Stimulated activated CD8-positive, alpha-beta memory T cell treated with anti-CD3 and anti-CD28 coated beads, Interleukin-4, amount 100 ng/mL, for 24 hours (primary cell): ENCODE data around the gene CRISPLD2.

Source experiments
- DNase-seq: peaks from one replicate; pipeline ENCODE4 v3.0.0-alpha.2; 2020; ENCODE audit warnings: low read depth

CRISPLD2 gene, protein sequence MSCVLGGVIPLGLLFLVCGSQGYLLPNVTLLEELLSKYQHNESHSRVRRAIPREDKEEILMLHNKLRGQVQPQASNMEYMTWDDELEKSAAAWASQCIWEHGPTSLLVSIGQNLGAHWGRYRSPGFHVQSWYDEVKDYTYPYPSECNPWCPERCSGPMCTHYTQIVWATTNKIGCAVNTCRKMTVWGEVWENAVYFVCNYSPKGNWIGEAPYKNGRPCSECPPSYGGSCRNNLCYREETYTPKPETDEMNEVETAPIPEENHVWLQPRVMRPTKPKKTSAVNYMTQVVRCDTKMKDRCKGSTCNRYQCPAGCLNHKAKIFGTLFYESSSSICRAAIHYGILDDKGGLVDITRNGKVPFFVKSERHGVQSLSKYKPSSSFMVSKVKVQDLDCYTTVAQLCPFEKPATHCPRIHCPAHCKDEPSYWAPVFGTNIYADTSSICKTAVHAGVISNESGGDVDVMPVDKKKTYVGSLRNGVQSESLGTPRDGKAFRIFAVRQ

DNA sequence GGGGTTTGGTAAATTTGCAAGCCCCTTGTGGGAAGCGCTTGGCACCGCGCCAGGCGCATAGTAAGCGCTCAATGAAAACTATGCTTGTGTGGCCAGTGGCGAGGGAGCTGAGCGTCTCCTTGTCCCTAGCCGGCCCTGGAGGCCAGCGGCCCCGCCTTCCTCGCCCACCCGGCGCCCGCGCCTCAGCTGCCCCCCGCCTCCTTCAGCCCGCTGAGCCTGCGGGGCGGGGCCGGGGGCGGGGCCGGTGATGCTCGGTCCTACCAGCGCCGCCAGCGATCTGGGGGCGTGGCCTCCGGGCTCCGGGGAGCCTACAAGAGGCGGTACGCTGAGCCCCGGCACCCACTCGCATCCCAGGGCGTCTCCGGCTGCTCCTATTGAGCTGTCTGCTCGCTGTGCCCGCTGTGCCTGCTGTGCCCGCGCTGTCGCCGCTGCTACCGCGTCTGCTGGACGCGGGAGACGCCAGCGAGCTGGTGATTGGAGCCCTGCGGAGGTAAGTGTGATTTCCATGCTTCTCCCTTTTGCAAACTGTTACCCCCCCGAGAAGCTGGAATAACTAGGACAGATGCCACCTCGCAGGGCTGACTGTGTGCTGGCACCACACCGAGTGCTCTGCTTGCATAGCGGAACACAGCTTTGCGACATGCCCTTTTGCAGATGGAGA lies at the start of gene CRISPLD2:
TSS of gene CRISPLD2 (plus strand) at position 342 of the 661 bp plus-strand sequence. CDS start 18,511 bp downstream, outside the sequence.
- peak; percentile 82 for DNase-seq

DNA sequence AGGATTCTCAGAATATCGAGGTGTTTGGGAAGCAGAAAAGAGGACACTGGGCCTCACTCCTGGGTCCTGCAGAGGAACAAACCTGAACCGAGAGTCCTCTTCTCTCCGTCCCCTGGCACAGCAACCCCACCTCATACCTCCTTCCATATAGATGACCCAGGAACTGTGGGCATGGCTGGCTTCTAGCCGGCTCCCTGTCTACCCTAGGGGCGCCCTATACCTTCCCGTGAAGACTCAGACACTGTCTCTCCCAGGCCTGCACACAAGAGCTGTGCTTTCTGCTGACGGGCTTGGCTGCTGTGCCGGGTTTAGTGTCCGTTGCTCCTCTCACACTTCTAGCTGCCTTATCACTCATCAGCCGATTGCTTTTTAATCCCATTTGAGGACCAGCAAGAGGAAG lies 46.5 kb upstream of the CRISPLD2 start:
- DNase-seq = no peak

DNA sequence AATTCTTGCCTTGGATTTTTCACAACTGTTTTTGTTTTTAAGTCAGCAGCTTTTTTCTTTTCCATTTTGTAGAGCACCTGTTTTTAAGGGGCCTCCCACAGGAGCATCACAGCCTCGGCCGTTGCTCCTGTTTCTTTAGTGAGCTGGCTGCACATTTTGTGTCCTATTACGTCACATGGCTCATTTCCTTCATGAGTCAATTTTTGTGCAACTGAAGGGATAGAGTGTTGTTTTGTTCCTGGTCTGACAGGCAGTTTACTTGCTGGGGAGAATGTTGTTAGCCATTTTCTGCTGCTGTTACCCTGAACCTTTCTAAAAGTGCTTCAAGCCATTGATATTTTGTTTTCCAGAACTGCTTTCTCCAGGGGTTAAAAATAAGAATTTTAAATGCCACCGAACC lies 45.0 kb upstream of the CRISPLD2 start:
- no peak for DNase-seq

DNA sequence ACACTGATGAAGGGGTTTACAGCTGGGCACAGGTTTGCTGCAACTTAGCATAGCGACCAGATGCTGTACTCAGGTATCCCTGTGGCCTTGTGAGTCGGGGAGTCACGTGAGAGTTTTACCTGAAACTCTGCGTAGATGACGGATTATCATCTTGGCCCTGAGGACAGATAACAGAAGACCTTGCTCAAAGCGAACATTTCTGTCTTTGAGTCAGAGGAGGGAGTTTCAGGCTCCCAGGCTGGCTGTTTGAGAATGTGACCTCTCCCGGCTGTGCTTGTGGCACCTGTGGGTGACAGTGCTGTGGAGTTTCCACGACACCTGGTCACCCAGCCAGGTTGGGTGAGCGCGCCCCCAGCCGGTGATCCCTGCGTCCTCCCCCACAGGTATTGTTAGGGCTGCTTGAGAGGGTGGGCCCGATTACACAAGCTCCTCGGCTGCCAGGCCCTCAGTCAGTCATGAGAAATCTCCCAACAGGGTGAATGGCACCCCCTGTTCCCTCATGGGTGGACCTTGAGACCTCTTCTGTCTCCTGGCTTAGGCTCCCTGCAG lies 44.4 kb upstream of the CRISPLD2 start:
- no peak for DNase-seq

DNA sequence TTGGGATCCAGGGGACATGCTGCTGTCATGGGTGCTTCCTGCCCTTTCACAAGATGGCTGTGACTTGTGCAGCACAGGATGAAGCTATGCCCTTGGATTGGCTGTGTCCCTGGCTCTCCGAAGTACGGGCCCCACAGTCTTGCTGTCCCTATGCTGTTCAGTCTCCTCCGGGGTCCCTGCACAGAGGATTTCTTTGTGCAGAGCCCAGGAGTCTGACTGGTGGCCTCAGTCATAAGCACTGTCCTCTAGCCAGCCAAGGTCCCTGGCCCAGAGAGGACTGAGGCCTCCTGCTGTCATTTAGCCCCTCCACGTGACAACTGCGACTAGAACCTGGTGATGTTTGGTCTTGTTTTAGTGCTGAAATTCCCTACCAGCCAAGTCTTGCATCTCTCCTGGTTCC lies 42.4 kb upstream of the CRISPLD2 start:
- no peak for DNase-seq

DNA sequence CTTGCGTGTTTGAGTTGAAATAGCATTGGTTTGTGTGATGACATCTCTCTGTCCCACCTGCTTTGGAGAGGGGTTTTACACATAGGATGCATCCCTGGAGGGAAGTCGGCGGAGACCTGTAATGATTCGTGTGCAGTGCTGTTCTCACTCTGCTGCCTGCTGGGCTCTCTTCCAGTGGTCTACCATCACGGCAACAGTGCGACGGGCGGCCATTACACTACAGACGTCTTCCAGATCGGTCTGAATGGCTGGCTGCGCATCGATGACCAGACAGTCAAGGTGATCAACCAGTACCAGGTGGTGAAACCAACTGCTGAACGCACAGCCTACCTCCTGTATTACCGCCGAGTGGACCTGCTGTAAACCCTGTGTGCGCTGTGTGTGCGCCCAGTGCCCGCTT lies 41.1 kb upstream of the CRISPLD2 start:
- no peak for DNase-seq

DNA sequence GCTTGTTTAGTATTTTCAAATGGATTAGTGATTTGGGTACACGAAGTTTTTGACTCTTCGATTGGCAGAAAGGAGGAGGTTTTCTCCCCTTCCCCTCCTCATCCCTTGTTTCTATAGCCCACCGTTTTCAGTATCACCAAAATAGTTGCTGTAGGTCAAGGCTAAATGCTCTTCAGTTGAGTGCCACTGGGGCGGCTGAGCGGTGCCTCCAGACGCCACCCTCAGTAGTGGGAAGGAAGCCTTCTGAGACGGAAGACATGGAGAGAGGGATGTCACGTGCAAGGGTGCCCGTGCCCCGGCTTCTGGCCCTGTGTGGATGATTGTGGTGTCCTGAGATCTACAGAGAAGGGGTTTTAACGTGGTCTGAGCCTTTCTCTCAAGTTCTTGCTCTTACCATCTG lies 39.7 kb upstream of the CRISPLD2 start:
- DNase-seq = no peak

DNA sequence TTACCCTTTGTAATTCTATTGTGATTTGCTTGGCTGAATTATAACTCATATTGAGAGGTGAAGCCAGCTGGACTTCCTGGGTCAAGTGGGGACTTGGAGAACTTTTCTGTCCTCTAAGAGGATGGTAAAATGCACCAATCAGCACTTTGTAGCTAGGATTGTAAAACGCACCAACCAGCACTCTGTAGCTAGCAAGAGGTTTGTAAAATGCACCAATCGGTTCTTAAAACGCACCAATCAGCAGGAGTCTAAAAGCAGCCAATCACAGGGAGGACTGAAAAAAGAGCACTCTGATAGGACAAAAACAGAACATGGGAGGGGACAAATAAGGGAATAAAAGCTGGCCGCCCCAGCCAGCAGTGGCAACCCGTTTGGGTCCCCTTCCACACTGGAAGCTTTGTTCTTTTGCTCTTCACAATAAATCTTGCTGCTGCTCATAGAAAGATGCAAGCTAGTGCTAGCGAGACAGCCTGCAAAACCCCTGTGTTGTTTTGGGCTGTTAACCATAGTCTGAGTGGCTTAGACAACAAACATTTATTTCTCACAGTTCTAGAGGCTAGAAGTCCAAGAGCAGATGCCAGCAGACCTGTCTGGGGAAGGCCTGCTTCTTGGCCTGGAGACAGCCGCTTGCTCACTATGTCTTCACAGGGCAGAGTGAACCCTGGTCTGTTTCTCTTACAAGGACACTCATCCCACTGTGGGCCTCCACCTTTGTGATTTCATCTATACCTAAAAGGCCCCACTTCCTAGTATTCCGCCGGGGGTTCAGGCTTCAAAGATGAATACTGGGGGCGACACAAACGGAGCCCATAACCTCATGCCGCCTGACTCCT lies 39.0 kb upstream of the CRISPLD2 start:
- DNase-seq = no peak

DNA sequence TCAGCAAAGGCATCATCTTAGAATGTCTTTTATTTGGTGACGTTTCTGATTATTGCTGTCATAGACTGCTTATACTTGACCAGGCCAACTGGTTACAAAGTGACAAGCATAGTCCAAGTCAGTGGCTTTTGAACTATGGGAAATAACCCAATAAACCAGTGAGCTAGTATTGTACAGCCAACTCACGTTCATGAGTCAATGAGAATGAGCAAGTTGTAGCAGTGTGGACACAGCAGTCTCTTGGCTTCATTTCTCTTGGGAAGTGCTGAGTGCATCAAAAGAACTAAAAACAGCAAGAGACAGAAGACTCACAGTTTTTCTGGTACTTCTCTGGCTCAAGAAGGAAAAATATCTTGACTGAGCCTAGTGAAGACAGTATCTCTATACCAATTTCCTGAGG lies 36.9 kb upstream of the CRISPLD2 start:
- DNase-seq = no peak

DNA sequence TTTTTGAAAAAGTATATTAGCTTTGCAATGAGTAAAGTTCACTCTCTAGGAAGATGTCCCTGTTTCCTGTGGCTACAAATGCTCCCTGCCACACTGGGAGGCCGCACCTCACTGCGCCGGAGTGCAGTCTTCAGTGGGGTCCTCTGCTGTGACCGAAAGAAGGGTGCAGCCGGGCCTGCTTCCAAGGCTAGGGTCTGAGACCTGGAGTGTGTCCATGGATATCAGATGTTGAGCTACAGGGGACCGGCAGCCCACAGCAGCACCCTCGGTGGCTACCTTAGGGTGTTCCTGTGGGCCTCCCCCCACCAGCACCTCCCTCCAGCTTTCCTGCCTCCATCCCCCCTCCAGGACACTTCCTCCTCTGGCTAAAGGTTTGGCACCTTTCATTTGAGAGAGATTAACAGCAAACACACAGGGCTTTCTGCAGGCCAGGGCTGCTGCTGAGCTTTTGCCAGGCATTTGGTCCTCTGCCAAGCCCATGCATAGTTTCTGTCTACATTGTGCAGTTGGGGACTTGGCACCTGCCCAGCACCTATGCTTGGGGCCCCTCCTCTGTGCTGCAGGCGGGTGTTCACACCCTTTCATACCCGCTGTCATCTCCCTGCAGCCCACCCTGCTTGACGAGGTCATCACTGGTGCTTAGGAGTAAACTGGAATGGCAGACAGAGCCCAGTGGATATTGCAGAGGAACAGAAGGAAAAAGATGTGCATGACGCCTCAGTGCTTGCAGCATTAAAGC lies 33.8 kb upstream of the CRISPLD2 start:
- no peak for DNase-seq

DNA sequence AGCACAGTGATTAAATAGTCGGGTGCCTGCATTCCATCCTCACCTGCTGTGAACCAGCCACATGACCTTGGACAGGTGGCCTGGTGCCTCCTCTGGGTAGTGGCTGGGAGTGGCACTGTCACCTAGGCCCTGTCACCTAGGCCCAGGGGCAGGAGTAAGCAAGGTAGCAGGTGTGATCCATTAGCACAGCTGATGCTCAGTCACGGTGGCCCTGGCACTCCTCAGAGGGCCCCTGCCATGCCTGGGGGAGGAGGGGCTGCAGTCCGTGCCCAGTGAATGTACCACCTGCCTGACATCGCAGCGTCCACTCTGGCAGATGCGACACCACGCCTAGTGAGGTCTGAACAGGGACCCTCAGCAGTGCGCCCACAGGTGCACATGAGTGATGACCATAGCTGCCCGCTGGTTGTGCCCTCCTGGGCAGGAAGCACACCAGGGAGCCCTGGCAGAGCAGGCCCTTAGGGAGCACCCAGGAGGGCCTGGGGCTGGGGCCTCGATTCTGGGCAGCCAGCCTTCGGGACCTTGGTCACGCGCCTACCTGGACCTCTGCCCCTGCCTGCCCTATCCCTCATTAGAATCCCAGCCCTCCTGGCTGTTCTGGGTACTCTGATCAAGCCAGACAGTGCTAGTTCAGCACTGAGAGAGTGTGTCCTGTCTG lies 33.1 kb upstream of the CRISPLD2 start:
- no peak for DNase-seq

DNA sequence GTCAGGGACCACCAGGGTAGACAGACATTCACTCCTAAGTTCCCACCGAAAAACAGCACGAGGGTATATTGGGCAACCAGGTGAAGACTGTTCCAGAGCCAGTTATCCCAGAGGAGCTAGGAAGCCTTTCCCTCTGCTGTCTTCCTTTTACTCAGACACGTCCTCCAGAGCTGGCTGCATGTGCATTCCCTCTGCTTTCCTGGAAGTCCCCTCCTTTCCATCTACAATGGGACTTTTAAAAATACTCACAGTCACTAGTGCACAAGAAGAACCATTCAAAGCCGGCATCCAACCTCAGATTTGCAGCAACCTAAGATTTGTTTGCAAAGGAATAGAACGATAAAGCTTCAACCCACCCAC lies 32.5 kb upstream of the CRISPLD2 start:
- no peak for DNase-seq

DNA sequence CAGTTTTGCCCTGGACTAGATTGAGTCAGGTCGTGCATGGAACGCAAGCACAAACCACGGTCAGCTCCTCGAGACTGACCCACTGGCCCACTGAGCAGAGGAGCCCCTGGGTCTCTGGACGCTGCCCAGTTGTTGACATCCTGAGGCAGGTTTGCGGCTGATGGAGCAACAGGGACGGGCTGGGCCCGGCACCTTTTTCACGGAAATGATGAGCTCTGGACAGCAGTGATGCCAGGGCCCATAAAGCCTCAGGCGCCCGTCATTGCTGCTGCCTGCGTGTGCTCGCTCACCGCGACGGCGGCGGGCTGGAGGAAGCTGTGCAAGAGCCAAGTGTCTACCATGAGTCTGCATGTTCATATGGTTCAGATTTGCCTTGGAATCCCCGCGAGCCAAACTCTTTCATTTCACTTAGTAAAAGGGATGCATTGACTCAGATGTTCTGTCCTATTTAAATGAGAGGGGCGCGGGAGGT lies 30.8 kb upstream of the CRISPLD2 start:
- no peak for DNase-seq

DNA sequence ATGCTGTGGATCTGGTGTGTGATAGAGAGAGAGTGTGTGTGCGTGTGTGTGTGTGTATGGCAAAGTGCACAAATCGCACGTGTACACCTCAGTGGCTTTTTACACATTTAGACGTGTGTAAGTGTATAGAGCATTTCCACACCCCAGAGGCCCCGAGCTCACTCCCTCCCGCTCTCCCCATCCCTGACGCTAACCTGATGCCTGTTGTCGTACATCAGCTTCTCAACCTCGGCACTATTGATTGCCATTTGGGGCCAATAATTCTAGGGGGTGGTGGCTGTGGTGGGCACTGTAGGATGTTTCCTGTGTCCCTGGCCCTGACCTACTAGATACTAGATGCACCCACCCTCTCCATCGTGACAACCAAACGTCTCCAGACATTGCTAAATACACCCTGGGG lies 30.4 kb upstream of the CRISPLD2 start:
- DNase-seq = no peak

DNA sequence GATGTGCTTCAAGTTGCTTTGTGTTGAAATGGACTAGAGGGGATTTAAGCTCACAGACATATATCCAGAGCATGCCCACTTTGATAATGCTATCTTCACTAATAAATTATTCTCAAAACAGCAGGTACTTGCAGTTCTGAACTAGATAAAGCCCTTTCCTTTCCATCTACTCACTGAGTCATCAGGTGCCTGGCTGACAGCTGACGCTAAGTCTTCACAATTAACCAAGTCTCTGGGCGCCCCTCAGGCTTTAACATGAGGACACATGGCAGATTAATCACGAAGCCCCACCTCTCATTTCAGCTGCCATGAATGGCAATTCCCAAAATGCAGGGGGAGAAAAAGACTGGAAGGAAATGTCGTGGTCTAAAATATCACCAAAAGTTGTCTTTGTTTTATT lies 29.5 kb upstream of the CRISPLD2 start:
- no peak for DNase-seq

DNA sequence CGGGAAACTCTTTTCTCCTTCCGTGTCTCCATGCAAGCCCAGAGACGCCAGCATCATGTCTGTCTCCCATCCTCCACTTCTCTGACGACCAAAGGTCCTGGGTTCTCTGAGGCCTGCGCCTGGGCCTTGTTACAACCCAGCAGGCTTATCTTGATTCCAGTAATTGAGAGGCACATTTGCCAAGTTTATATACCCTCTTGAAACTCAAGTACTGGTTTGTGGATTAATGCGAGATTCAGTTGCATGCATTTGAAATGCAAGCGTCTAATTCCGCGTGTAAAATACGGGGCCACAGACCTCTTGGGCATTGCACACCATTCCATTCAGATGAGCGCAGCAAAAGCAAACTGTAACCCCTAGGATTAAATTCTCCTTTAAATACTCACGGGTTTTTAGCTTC lies 28.7 kb upstream of the CRISPLD2 start:
- no peak for DNase-seq

DNA sequence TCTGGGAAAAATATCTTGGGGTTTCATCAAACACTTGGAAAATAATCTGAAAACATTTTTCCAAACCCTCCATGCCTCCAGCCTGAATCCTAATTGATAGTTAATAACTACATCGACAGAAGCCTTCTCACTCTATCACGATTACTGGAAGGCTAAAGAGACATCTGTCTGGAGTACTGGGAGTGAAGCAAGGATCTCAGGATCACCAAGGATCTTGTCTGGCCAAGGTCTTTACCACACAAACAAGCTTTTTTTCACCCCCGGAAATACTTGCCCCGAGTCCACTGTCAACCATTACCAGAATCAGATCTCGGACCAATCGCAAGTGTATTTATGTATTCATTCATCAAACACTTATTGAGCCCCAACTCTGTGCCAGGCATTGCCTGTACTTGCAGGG lies 28.3 kb upstream of the CRISPLD2 start:
- DNase-seq = no peak

DNA sequence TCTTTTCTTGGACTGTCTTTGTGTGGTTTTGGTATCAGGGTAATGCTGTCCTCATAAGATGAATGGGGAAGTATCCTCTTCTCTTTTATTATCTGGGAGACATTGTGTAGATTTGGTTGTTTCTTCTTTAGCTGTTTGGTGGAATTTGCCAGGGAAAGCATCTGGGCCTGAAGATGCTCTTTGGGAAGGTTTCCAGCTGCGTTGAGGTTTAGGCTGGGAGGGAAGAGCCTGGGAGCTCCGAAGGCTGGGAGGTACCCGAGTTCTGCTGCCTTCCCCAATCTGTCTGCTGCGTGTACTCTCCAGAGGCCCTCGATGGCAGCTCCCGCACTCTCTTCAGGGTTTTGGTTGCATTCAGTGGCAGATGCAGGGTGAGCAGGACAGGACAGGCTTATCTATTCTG lies 25.6 kb upstream of the CRISPLD2 start:
- no peak for DNase-seq

DNA sequence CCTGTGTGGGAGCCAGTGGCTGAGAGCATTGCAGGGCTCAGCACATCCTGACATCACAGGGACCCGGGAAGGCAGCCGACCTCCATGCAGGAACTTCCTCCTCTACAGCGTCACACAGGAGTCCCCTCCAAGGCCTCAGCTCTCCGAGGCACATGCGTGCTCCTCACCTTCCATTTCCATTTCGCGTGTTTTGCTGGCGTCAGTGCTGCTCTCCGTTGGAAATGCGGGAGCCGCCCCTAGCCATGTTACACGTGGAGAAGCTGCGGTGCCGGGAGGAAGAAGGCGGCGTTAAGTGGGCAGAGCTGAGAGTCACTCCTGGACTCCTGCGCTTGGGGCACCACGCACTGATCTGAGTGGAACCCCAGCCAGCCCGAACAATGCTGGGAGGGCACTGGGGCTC lies 25.2 kb upstream of the CRISPLD2 start:
- DNase-seq = no peak

DNA sequence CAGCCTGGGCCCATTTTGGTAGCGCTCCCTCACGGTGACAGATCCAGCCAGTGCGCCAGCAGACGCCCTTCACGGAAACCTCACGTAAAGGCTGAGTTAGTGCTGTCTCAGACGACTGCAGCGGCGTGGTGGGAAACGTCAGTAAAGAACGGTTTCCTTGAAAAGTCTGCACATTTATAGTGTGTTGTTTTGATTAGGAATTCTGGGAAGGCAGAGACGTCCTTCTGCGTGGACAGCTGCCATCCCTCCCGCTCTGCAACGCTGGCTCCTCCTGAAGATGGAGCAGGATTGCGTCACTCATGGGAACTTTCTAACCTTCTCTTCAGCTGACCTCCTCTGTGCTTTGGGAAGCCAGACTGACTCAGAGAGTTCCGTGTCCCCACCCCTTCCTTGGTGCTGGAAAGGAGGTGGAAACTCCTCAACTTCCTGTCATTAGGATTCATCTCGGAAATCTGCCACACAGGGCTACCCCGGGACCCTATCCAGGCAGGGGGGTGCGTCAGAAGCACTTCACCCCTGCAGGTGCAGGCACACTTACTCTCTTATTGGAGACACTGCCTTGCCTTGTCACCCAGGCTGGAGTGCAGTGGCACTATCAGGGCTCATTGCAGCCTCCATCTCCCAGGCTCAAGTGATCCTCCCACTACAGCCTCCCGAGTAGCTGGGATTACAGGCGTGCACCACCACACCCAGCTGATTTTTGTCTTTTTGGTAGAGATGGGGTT lies 24.3 kb upstream of the CRISPLD2 start:
- no peak for DNase-seq
